GM21526 (cell line): ENCODE results near the gene KIR2DL3.
"Not testable (repeated sequence)": the region's sequence is repeated elsewhere in the genome, so short reads cannot be mapped to it uniquely, and the experiment has no call there.

Experiments
- ATAC-seq: cut with Tn5 transposase; IDR thresholded peaks from one replicate; pipeline ENCODE4 v1.9.1; 2021; ENCODE audit warnings: moderate library complexity; ENCODE audit not compliant: unreplicated experiment, low FRiP score

Gene KIR2DL3

GRCh38 chr19:54739587-54740497 is 1.5 kb downstream of the KIR2DL3 start:
- no peak for ATAC-seq

- not testable (repeated sequence) for ATAC-seq
Measured at GRCh38 chr19:54741950-54742349, 3.6 kb downstream of the KIR2DL3 start.

GRCh38 chr19:54744080-54744479 is 5.8 kb downstream of the KIR2DL3 start:
- ATAC-seq, result not testable (repeated sequence)

GRCh38 chr19:54747614-54748322 is 9.5 kb downstream of the KIR2DL3 start:
- ATAC-seq, result not testable (repeated sequence)

- not testable (repeated sequence) for ATAC-seq
Measured at GRCh38 chr19:54750276-54750675, 12.0 kb downstream of the KIR2DL3 start.

GRCh38 chr19:54756204-54757110 is 18.1 kb downstream of the KIR2DL3 start:
- ATAC-seq, result not testable (repeated sequence)

GRCh38 chr19:54758577-54758976 is 20.3 kb downstream of the KIR2DL3 start:
- ATAC-seq, result not testable (repeated sequence)

GRCh38 chr19:54764219-54764618 is 25.9 kb downstream of the KIR2DL3 start:
- ATAC-seq, result not testable (repeated sequence)

GRCh38 chr19:54766464-54766863 is 28.2 kb downstream of the KIR2DL3 start:
- not testable (repeated sequence) for ATAC-seq

GRCh38 chr19:54769646-54770045 is 31.3 kb downstream of the KIR2DL3 start, which contains the start of gene KIR2DL1:
TSS of gene KIR2DL1 (plus strand) at chr19:54769793. CDS start at chr19:54769851, 58 bp downstream.
- ATAC-seq, result not testable (repeated sequence)

- not testable (repeated sequence) for ATAC-seq
Measured at GRCh38 chr19:54770511-54770910, 32.2 kb downstream of the KIR2DL3 start.

GRCh38 chr19:54771018-54771960 is 33.0 kb downstream of the KIR2DL3 start:
- ATAC-seq, result not testable (repeated sequence)

- not testable (repeated sequence) for ATAC-seq
Measured at GRCh38 chr19:54772666-54773065, 34.4 kb downstream of the KIR2DL3 start.

- ATAC-seq, result not testable (repeated sequence)
Measured at GRCh38 chr19:54775095-54775815, 36.9 kb downstream of the KIR2DL3 start.

GRCh38 chr19:54775830-54776229 is 37.5 kb downstream of the KIR2DL3 start:
- not testable (repeated sequence) for ATAC-seq

GRCh38 chr19:54777851-54778250 is 39.5 kb downstream of the KIR2DL3 start:
- not testable (repeated sequence) for ATAC-seq

- not testable (repeated sequence) for ATAC-seq
Measured at GRCh38 chr19:54778896-54779295, 40.6 kb downstream of the KIR2DL3 start.

GRCh38 chr19:54782916-54783315 is 44.6 kb downstream of the KIR2DL3 start:
- ATAC-seq, result not testable (repeated sequence)
